HuH-7.5 (cell line): Measurements from ENCODE around the gene GLMN.
"Not testable (repeated sequence)": the region's sequence is repeated elsewhere in the genome, so short reads cannot be mapped to it uniquely, and the experiment has no call there.

Experiments
- DNase-seq: peaks from one replicate; pipeline ENCODE4 v3.0.0; 2011; ENCODE audit warnings: low spot score

Gene GLMN

GRCh38 chr1:92299477-92300150, 827 bp upstream of the GLMN start:
- DNase-seq, result no peak

GRCh38 chr1:92298213-92298572, 594 bp downstream of the GLMN start:
- no peak for DNase-seq

DNA sequence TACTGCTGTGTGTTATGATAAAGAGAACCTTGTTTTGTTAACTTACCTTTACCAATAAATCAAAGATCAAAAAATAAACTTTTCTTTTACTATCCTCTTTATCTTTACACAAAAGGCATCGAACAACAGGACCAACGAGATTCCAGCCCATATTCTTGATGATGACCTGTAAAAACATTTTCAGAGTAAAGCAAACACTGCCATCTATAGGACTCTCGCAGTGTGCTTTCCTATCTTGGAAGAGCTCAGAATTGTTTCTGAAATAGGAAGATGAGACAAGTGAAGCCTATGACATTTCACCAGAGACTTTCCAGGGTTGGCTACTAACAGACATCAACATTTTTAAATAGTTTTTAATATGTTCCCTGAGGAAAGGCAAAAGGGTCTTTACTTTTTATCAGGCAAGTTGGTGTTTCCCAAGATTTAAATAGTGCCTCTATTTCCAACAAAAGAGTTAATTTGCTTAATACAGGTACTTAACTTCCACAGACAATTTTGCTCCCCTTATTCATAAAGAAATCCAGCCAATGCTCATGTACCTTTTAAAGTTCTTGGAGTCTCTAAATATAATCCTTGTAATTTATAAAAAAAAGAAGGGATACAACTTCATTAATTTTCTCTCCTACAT, 7.3 kb downstream of the GLMN start:
- DNase-seq, result no peak

DNA sequence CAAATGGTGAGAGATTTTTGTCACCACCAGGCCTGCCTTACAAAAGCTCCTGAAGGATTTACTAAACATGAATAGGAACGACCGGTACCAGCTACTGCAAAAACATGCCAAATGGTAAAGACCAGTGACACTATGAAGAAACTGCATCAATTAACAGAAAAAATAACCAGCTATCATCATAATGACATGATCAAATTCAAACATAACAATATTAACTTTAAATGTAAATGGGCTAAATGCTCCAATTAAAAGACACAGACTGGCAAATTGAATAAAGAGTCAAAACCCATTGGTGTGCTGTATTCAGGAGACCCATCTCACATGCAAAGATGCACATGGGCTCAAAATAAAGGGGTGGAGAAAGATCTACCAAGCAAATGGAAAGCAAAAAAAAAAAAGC, 17.4 kb downstream of the GLMN start:
- not testable (repeated sequence) for DNase-seq

- not testable (repeated sequence) for DNase-seq
These were observed 19.0 kb downstream of the GLMN start for GRCh38 chr1:92279781-92280180.

- DNase-seq, result no peak
These were observed 21.6 kb downstream of the GLMN start for GRCh38 chr1:92277105-92277723.

DNA sequence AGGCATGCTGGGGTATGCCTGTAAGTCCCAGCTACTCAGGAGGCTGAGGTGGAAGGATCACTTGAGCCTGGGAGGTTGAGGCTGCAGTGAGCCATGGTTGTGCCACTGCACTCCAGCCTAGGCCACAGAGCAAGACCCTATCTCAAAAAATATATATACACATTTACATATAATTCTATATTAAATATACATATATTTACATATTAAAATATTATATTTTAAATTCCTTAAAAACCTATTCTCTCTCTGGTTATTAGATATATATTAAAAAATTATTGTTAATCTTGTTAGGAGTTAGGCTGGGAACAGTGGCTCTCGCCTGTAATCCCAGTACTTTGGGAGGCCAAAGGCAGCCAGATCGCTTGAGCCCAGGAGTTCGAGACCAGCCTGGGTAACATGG, 22.7 kb downstream of the GLMN start:
- DNase-seq, result no peak

DNA sequence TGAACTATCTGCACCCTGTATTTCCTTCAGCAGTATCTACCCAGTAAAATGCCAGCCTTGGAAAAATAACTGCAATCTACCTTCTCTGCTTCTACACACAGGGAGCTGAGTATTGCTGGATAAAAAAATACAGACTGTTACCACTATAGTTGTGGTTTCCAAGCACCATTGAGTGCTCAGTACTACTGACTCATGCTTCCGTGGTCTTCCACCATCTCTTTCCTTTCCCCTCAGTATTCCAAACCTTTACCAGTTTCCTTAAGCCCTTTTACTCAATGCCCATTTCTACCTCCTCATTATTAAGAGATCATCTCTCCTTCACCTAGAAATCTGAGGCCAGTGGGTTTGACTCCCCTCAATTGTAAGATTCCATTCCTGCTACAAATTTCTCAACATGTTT, 23.8 kb downstream of the GLMN start:
- DNase-seq, result no peak

DNA sequence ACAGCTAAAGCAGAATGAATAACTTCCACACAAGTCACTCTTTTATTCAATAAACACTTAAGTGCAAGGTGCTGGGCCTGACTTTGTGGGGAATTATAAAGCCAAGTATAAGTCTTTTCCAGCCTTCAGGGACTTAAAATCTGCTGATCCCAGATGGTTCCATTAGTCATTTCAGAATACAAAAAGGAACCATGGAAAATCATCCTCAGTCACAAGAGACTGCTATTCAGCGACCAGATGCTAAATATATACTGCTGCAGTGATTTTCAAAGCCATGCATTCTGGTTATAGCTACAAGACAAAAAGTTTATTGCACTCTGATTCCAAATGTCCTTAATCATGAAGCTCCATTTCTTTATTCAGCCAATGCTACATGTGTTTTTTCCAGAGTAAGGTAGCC, 25.7 kb downstream of the GLMN start:
- DNase-seq, result no peak

DNA sequence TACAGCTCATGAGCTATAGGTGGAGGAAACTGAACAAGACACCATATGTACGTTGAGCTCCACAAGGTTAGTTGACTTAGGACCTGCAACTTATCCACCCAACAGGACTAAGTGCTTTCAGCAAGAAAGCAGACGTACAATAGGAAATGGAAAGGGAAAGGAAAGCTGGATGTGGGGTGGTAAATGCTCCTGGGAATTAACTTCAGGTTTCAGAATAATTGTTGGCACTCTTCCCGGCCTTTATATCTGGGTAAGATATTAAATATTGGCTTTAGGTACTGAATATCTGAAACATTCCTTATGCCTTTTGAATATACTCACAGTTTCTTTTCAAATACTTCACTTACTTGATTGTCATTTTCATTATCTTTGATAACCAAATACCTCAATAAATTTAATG, 36.3 kb downstream of the GLMN start:
- DNase-seq, result no peak

- DNase-seq, result no peak
These were observed 39.4 kb downstream of the GLMN start for GRCh38 chr1:92259350-92259749.

DNA sequence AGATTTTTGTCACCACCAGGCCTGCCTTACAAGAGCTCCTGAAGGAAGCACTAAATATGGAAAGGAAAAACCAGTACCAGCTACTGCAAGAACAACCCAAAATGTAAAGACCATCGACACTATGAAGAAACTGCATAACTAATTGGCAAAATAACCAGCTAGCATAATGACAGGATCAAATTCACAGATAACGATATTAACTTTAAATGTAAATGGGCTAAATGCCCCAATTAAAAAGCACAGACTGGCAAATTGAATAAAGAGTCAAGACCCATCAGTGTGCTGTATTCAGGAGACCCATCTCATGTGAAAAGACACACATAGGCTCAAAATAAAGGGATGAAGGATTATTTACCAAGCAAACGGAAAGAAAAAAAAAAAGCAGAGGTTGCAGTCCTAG, 44.1 kb downstream of the GLMN start:
- not testable (repeated sequence) for DNase-seq

GRCh38 chr1:92244376-92244775, 54.4 kb downstream of the GLMN start:
- no peak for DNase-seq

- DNase-seq, result no peak
These were observed 58.8 kb downstream of the GLMN start for GRCh38 chr1:92240034-92240433.

- DNase-seq, result no peak
These were observed 68.1 kb downstream of the GLMN start for GRCh38 chr1:92230736-92231135.

GRCh38 chr1:92228401-92228800, 70.4 kb downstream of the GLMN start:
- DNase-seq, result no peak

DNA sequence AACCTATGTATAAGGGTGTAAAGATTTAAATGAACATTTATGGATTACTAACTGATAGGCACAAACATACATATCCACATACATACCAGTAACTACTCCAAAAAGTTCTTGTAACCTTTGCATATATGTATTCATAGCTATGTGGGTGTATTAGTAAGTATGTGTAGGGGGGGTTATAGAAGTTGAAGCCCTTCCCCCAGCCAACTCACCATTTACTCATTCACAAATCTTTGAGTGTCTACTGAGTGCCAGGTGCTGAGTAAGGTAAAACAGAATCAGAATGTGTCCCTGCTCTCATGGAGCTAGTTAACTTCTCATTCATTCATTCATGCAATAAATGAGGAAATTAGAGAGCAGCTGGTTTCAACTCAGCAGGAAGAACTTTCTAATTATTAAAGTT, 79.8 kb downstream of the GLMN start:
- no peak for DNase-seq

GRCh38 chr1:92218559-92218958, 80.2 kb downstream of the GLMN start:
- DNase-seq, result no peak

DNA sequence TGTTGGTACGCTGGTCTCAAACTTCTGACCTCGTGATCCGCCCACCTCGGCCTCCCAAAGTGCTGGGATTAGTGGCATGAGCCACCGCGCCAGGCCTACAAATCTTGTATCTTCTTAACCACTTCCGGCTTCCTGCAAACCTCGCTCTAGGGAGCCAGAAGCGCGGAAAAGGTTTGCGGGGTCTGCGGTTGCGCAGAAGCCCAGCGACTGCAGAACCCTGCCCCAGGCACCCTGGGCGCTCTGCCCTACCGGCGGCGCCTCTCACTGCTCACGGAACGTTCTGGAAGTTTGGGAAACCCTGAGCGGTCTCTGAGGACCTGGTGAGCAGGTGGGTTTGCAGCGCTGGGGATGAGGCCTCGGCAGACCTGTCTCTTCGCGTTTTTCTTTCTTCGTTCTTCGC, 81.1 kb downstream of the GLMN start, which contains the start of gene C1orf146:
Gene C1orf146, plus strand, starts transcription at position 195 of the 400 bp plus-strand sequence. CDS start 13,506 bp downstream, outside the sequence.
- no peak for DNase-seq

GRCh38 chr1:92211166-92211565, 87.6 kb downstream of the GLMN start:
- no peak for DNase-seq

DNA sequence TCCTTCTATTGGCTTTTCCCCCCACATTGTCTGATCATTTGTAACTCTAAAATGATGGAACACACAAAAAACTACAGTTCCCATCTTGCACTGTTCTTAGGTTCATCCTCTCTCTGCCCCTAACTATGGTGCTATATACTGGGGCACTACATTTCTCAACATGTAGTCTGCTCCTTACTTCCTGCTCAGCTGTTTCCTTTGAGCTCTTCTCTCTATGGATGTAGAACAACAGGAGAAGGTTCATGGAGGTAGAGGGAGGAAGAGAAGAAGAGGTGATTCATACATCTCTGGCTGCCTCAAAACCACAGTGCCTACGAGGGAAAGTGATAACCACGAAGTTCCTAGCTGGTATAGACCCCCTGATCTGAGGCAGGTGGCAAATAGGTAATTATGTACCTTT, 88.1 kb downstream of the GLMN start:
- no peak for DNase-seq

- no peak for DNase-seq
These were observed 95.7 kb downstream of the GLMN start for GRCh38 chr1:92203105-92203504.

DNA sequence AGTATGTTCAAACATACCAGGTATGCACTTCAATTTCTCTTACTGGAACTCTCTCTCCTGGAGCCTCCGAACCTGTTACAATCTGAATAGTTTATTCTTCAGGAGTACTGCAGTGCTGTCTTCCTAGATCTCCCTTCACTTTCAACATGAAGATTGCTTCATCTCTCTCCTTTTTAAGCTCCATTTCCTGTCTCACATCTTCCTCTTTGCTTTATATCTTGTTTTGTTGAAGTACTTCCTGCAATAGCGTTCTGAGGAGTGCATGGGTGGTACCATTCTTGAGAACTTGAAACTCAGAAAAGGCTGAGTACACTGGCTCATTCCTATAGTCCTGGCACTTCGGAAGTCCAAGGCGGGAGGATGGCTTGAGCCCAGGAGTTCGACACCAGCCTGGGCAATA, 96.8 kb downstream of the GLMN start:
- DNase-seq, result no peak
